Activated CD4-positive, CD25-positive, alpha-beta regulatory T cell treated with anti-CD3 and anti-CD28 coated beads, Interleukin-2, amount 50 U/mL, for 16 hours (primary cell): Measurements from ENCODE around the gene ERF.
"Not testable (repeated sequence)": the region's sequence is repeated elsewhere in the genome, so short reads cannot be mapped to it uniquely, and the experiment has no call there.

Experiments
- DNase-seq: peaks from one replicate; pipeline ENCODE4 v3.0.0-alpha.2; 2020; ENCODE audit warnings: low read depth, low spot score

The ERF gene

DNA sequence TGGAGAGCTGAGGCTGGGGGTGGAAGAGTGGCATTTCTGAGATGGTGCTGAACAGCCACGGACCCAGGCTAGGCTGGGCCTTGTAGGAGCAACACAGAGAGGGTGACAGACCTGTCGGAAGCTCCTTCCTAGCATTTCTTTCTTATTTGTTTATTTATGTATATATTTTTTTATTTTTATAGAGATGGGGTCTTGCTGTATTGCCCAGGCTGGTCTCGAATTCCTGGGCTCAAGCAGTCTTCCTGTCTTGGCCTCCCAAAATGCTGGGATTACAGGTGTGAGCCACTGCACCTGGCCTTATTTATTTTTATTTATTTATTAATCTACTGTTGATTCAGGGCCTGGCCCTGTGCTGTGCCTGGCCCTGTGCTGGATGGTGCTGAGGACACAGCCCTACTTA is 20.6 kb upstream of the ERF start:
- no peak for DNase-seq

DNA sequence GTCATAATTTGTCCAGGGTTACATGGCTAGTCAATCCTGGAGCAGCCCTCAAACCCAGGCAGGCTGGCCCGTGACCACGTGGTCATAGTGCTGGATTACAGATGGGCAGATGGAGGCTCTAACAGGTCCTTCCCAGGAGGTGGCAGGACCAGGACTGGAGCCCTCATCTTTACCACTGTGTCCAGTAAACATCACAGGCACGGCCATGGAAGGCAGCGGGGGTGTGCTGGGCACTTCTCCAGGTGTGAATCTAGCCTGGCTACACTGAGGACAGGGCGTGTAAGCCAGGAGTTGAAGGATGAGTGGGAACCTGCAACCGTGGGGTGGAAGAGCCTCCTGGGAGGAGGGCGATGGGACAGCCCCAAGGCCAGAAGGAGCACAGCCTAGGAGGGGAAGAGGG is 20.2 kb upstream of the ERF start:
- no peak for DNase-seq

DNA sequence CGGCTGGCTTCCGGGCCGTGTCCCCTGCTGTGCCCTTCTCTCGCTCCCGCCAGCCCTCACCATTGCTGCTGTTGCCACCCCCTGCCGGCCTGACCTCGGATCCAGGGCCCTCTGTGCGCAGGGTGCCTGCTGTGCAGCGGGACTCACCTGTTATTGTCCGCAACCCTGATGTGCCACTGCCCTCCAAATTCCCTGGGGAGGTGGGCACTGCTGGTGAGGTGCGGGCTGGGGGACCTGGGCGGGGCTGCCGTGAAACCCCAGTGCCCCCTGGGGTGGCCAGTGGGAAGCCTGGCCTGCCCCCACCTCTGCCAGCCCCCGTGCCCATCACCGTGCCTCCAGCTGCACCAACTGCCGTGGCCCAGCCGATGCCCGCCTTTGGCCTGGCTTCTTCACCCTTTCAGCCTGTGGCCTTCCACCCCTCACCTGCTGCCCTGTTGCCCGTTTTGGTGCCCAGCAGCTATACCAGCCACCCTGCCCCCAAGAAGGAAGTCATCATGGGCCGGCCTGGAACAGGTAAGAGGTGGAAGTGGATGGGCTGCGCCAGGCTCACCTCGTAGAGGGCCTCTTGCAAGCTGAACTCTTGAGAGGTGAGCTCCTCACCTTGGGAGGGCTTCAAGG is 19.2 kb upstream of the ERF start:
- no peak for DNase-seq

DNA sequence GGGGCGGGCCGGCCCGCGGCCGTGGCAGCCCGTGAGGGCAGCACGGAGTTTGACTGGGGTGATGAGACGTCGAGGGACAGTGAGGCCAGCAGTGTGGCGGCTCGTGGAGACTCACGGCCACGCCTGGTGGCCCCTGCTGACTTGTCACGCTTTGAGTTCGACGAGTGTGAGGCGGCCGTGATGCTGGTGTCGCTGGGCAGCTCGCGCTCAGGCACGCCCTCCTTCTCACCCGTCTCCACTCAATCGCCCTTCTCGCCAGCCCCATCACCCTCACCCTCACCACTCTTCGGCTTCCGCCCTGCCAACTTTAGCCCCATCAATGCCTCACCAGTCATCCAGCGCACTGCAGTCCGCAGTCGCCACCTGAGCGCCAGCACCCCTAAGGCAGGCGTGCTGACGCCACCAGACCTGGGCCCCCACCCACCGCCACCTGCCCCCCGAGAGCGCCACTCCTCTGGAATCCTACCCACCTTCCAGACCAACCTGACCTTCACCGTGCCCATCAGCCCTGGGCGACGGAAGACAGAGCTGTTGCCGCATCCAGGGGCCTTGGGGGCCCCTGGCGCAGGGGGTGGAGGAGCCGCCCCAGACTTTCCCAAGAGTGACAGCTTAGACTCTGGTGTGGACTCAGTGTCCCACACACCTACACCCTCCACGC is 18.6 kb upstream of the ERF start:
- no peak for DNase-seq

DNA sequence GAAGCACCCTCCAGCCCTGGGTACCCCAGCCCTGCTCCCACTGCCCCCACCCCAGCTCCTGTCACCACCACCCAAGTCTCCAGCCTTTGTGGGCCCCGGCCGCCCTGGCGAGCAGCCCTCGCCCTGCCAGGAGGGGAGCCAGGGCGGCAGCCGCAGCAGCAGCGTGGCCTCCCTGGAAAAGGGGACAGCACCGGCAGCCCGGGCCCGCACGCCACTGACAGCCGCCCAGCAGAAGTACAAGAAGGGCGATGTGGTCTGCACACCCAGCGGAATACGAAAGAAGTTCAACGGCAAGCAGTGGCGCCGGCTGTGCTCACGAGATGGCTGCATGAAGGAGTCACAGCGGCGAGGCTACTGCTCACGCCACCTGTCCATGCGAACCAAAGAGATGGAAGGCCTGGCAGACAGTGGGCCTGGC is 18.1 kb upstream of the ERF start:
- no peak for DNase-seq

DNA sequence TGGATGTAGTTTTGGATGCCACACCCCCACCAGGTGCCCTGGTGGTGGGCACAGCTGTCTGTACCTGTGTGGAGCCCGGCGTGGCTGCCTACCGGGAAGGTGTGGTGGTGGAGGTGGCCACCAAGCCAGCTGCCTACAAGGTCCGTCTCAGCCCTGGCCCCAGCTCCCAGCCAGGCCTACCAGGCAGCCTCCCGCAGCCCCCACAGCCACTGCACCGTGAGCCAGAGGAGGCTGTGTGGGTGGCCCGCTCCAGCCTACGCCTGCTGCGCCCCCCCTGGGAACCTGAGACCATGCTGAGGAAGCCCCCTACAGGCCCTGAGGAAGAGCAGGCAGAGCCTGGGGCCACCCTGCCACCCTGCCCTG is 17.6 kb upstream of the ERF start:
- DNase-seq = no peak

DNA sequence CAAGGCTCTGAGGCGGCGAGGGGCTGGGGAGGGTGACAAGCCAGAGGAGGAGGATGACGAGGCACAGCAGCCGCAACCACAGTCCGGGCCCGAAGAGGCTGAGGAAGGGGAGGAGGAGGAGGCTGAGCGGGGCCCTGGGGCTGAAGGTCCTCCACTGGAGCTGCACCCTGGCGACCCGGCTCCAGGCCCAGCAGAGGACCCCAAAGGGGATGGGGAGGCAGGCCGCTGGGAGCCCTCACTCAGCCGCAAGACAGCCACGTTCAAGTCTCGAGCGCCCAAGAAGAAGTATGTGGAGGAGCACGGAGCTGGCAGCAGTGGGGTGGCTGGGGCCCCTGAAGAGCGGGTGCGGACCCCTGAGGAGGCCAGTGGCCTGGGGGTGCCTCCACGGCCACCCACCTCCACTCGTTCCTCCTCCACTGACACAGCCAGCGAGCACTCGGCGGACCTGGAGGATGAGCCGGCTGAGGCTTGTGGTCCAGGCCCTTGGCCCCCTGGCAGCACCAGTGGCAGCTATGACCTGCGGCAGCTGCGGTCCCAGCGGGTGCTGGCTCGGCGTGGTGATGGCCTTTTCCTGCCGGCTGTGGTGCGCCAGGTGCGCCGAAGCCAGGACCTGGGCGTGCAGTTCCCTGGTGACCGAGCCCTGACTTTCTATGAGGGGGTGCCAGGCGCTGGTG is 17.1 kb upstream of the ERF start:
- no peak for DNase-seq

DNA sequence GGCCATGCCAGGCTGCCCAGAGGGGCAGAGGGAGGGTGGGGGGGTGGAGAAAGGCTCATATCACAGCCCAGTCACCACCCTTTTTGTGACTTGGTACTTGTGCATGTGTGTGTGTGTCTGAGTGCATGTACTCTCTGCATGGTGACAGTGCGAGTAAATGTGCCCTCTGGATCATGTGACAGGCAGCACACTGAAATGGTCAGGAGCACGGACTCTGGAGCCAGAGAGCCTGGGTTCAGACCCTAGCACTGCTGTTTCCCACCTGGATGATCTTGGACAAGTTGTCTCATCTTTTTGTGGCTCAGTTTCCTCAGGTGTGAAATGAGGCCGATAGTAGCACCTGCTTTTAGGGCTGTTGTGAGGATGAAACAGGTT is 16.1 kb upstream of the ERF start:
- no peak for DNase-seq

DNA sequence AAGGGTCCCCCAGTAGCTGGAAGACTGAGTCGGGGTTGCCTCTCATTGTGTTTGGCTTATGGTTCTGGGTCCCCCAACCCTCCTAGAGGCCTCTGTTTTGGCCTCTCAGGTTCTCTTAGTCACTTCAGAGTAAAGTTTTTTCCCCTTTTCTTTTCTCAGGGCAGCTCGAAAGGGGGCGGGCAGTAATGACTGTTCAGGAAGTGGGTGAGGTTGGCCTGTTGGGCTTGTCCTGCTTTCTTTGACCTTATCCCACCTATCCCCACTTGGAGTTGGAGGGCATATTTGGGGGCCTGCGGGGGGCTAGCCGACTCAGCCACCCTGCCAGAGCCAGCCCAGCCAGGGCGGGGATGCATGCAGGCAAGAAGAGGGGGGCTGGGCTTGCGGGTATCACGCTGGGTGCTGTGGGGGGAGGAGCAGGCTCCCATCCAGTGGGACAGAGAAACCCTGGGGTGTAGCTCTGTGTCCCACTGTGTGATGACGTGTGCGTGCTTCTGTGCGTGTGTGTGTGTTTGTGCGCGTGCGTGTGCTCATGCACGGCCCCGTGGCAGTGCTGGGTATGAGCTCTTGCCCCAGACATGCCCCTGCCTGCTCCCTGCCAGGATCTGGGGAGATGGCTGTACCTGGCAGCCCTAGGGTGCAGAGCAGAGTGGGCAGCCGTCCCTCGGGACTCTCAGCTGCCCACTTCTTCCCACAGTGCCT is 15.6 kb upstream of the ERF start:
- peak; percentile 42 for DNase-seq

DNA sequence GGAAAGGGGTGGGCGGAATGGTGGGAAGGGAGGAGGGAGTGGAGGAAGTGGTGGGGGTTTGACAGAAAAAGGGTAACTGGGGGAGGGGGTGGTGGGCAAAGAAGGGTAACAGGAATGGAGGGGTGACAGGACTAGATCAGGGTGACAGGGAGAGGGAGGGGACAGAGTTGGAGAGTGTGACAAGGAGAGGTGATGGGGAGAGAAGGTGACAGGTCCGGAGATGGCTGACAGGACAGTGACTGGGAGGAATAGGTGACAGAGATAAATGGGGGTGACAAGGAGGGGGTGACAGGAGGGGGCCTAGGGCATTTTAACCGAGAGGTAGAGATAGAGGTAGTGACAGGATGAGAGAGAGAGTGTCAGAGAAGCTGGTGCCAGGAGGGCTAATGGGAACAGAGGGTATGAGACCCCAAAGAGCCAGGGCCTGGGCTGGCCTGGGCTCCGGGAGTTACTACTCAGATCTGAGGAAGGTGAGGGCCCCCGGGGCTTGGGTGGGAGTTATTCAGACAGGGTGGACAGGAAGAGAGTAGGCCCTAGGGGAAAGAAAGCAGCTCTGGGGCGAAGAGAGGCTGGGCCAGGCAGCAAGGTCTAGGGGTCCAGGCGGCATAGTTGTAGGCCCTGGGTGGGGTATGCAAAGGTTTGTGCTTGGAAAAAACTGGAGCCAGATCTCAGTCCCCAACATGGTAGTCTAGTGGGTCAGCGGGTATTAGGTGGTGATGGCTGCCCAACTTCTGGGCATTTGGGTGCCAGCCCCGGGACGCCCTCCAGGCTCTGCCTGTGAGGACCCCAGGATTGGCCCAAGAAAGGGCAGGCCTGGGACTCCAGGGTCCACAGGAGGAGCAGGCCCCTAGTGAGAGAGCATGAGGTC is 14.8 kb upstream of the ERF start:
- no peak for DNase-seq

DNA sequence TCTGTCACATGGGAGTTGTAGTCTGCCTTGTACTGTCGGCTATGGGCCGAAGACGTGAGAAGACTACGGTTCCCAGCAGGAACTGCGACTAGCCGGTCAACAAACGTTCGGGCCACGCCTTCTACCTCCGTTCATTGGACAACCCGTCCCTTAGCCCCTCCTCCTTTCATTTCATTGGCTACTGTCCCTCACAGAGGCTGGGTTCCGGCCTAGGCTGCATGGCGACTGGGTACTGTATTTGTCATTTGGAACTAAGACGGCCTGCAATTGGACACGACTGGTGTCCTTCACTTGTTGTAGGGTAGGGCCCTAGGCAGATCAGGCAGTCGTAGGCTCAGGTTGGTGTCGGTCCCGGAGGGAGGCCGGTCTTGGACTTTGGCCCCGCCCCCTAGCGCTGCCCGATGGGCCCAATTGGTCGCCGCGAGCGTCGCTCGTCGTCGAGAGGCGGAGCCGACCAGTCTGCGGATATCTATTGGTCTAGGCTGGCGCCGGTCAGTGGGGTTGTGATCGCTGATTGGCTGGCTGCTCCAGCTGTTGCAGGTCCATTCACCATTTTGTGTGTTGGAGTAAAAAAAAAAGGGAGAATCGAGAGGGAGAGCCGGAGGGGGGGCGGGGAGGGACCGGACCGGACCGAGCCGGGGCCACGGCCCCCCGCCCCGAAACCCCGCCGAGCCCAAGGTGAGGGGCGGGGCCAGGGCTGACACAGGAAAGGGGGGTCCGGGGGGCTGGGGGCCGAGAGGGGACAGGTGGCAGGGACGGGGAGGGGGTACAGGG is 14.0 kb upstream of the ERF start, which contains the start of gene CIC:
Gene CIC, plus strand, starts transcription at position 549 of the 774 bp plus-strand sequence. CDS start 2,532 bp downstream, outside the sequence.
- DNase-seq = peak; percentile 98

DNA sequence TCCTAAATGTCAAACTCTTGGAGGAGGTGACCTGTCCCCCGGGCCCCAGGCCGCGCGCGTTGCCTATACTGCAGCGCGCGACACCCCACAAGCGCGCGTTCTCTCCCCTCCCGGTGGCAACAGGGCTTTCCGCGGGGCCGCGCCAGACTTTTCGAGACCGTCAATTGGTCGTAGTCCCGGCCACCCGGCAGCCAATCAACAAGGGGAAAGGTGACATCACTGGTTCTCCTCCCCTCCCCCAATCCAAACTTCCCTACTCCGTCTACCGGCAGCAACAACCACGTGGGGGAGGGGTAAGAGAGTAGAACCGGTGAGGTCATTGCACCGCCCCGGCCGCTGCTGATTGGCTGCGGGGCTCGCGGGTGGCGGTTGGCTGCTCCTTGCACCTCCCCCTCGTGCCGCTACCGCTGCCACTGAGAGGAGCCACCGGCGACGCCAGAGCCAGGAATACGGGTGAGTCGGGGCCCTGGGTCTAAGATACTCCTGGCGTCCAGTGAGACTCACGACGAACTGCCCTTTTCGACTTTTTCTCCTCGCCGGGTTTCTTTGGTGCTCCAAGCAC is 13.3 kb upstream of the ERF start:
- DNase-seq = peak; percentile 99

DNA sequence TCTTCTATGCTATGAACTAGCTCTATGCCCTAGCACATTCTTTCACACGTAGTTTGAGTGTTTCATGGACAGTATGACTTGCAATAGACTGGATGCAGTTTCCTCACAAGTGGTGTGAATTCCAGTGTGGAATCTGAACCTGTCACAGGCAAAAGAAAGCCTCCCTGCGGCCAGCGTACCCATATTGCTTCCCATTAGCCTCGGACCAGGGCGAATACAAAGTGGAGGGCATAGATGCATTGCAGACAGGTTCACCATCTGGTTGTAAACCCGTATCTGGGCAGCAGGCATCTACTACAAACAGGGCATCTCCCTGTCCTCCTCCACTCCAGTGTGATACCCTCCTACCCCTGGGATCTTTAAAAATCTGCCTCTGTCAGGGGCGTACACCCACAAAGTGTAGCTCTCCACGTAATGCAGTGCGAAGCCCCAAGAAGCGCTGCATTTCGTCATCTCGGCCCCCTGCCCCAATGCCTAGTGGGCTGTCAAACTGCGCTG is 12.8 kb upstream of the ERF start:
- no peak for DNase-seq

DNA sequence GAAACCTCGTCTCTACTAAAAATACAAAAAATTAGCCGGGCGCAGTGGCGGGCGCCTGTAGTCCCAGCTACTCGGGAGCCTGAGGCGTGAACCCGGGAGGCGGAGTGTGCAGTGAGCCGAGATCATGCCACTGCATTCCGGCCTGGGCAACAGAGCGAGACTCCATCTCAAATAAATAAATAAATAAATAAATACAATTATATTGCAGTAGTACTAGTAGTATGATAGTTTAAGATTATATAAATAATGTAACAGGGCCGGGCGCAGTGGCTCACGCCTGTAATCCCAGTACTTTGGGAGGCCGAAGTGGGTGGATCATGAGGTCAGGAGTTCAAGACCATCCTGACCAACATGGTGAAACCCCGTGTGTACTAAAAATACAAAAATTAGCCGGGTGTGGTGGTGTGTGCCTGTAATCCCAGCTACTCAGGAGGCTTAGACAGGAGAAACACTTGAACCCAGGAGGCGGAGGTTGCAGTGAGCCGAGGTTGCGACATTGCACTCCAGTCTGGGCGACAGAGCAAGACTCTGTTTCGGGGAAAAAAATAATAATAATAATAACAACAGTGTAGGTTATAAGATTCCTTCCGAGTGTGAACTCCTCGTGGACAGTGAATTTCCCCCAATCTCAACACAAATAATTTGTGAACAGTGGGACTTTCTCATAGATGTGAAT is 12.1 kb upstream of the ERF start:
- DNase-seq = not testable (repeated sequence)

DNA sequence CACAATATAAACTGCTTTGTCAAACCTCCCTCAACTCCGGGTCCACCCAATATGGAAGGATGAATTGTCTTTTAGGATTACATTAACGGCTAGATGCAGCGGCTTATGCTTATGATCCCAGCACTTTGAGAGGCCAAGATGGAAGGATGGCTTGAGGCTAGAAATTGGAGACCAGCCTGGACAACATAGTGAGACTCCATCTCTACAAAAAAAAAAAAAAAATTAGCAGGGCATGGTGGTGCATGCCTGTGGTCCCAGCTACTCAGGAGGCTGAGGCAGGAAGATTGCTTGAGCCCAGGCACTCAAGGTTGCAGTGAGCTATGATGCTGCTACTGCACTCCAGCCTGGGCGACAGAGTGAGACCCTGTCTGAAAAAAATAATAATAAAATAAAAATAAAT is 11.2 kb upstream of the ERF start:
- not testable (repeated sequence) for DNase-seq

DNA sequence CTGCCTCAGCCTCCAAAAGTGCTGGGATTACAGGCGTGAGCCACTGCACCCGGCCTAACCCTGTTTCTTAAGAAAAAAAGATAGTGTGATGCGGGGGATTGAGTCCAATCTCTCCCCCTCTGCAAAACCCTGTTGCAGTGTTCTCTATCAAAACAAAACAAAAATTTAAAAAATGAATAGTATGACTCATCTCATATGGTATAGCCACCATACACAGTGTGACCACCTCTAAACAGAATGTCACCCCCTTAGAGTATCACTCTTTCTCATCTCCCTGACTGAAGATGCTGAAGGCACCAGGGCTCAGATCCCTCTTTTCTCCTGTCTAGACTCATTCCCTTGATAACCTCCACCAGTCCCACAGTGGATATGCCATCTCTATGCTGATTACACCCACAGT is 6.8 kb upstream of the ERF start:
- DNase-seq = no peak

DNA sequence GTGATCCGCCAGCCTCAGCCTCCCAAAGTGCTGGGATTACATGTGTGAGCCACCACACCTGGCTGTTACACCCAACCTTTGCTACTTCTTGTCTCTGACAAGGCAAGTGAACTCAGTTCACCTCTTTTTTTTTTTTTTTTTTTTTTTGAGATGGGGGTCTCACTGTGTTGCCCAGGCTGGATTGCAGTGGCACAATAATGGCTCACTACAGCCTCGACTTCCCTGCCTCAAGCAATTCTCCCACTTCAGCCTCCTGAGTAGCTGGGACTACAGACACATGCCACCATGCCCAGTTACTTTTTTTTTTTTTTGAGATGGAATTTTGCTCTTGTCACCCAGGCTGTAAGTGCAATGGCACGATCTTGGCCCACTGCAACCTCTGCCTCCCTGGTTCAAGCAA is 2.9 kb upstream of the ERF start:
- not testable (repeated sequence) for DNase-seq

DNA sequence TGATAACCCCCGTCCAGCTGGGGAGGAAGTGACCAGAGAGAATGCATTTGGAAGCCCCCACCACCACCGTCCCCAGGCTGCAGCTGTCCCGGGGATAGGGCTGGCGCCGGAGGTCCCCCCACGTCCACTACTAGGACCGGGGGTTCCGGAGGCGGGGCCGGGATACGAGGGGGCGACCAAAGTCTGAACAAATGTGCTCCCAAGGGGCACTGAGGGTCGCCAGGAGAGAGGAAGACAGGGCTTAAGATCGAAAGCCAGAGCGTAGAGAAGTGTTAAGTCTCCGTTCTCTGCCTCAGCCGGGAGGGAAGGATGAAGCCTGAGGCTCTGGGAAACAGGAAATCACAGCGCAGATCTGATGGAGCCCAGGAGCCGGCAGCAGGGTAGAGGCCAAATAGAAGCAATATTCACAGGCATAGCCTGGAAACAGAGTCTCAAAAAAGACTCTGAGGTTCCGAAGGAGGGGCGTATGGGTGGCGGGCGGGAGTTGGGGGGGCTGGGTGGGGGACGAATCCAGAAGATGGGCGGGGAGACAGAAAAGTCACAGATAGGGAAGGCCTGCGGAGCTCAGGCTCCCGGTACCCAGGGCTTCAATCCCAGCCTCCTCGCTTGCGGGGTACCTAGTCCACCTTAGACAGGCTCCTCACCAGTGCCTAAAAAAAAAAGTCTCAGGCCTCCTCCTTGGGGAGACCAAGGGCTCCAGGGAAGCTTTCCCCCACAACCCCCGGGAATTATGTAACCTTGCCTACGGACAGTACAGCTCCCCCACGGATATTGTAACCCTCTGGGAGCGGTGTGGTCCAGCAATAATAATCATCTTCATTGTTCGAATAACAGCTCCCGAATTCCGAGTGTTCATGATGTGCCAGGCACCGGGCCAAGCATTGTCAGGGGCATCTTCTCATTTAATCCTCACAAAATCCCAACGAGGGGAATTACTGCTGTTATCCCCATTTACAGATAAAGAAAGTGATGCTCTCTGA is 1.1 kb upstream of the ERF start:
- DNase-seq = no peak
